HEK293 (cell line): ENCODE measurements around the gene MBOAT2.

Source experiments
- AEBP2 ChIP-seq: fragments of 450-650 bp; formaldehyde crosslinking; IDR thresholded peaks from 2 replicates; pipeline ENCODE4 v1.5.1; 2016; ENCODE audit warnings: missing biosample characterization, missing genetic modification characterization, borderline replicate concordance
- BCL11A ChIP-seq: fragments of 450-650 bp; formaldehyde crosslinking; IDR thresholded peaks from 2 replicates; pipeline ENCODE4 v1.5.1; 2016; ENCODE audit warnings: low read depth, missing biosample characterization, missing genetic modification characterization
- CTCF ChIP-seq: fragments of 450-650 bp; formaldehyde crosslinking; IDR thresholded peaks from 2 replicates; pipeline ENCODE4 v1.5.1; 2016; ENCODE audit warnings: missing biosample characterization, missing genetic modification characterization
- FEZF1 ChIP-seq: fragments of 450-650 bp; formaldehyde crosslinking; IDR thresholded peaks from 2 replicates; pipeline ENCODE4 v1.5.1; 2016; ENCODE audit warnings: missing biosample characterization, missing genetic modification characterization
- HOXA7 ChIP-seq: sonication (generic); formaldehyde crosslinking; IDR thresholded peaks from 2 replicates; pipeline ENCODE4 v1.8.1; 2022; ENCODE audit warnings: missing genetic modification reagents, borderline replicate concordance
- HOXC10 ChIP-seq: sonication (generic); formaldehyde crosslinking; IDR thresholded peaks from 2 replicates; pipeline ENCODE4 v1.8.1; 2023; ENCODE audit warnings: mild to moderate bottlenecking, missing genetic modification reagents
- HOXD13 ChIP-seq: sonication (generic); formaldehyde crosslinking; IDR thresholded peaks from 2 replicates; pipeline ENCODE4 v1.8.0; 2022; ENCODE audit warnings: missing genetic modification reagents, borderline replicate concordance
- OSR2 ChIP-seq: fragments of 450-650 bp; formaldehyde crosslinking; IDR thresholded peaks from 2 replicates; pipeline ENCODE4 v1.5.1; 2016; ENCODE audit warnings: missing biosample characterization, missing genetic modification characterization
- SCRT1 ChIP-seq: fragments of 450-650 bp; formaldehyde crosslinking; IDR thresholded peaks from 2 replicates; pipeline ENCODE4 v1.5.1; 2016; ENCODE audit warnings: missing biosample characterization, missing genetic modification characterization, borderline replicate concordance
- SP3 ChIP-seq: fragments of 450-650 bp; formaldehyde crosslinking; IDR thresholded peaks from 2 replicates; pipeline ENCODE4 v1.5.1; 2016; ENCODE audit warnings: missing biosample characterization, missing genetic modification characterization
- YY1 ChIP-seq: fragments of 450-650 bp; formaldehyde crosslinking; IDR thresholded peaks from 2 replicates; pipeline ENCODE4 v1.5.1; 2018; ENCODE audit warnings: missing biosample characterization, missing genetic modification characterization
- ZBTB21 ChIP-seq: fragments of 450-650 bp; formaldehyde crosslinking; IDR thresholded peaks from 2 replicates; pipeline ENCODE4 v1.5.1; 2017; ENCODE audit warnings: missing biosample characterization, missing genetic modification characterization
- ZBTB7A ChIP-seq: fragments of 450-650 bp; formaldehyde crosslinking; IDR thresholded peaks from 2 replicates; pipeline ENCODE4 v1.5.1; 2016; ENCODE audit warnings: low read depth, missing biosample characterization, missing genetic modification characterization
- ZFP3 ChIP-seq: fragments of 450-650 bp; formaldehyde crosslinking; IDR thresholded peaks from 2 replicates; pipeline ENCODE4 v1.5.1; 2016; ENCODE audit warnings: low read depth, missing biosample characterization, missing genetic modification characterization
- ZNF138 ChIP-seq: fragments of 450-650 bp; formaldehyde crosslinking; IDR thresholded peaks from 2 replicates; pipeline ENCODE4 v1.5.1; 2016; ENCODE audit warnings: missing biosample characterization, missing genetic modification characterization, borderline replicate concordance
- ZNF140 ChIP-seq: fragments of 450-650 bp; formaldehyde crosslinking; IDR thresholded peaks from 2 replicates; pipeline ENCODE4 v1.5.1; 2016; ENCODE audit warnings: missing biosample characterization, missing genetic modification characterization
- ZNF18 ChIP-seq: fragments of 450-650 bp; formaldehyde crosslinking; IDR thresholded peaks from 2 replicates; pipeline ENCODE4 v1.5.1; 2016; ENCODE audit warnings: missing biosample characterization, missing genetic modification characterization
- ZNF2 ChIP-seq: fragments of 450-650 bp; formaldehyde crosslinking; IDR thresholded peaks from 2 replicates; pipeline ENCODE4 v1.5.1; 2016; ENCODE audit warnings: missing biosample characterization, missing genetic modification characterization
- ZNF274 ChIP-seq, 2 experiments: fragments of 200-500 bp in 1 of 2; fragments of 450-650 bp in 1 of 2; sonication (Bioruptor generic) in 1 of 2; formaldehyde crosslinking in 1 of 2; IDR thresholded peaks; 2 replicates each; pipeline versions ENCODE4 v1.5.1 to v1.6.1; 2014 to 2016; ENCODE audit warnings: borderline replicate concordance in 1 of 2, inconsistent platforms in 1 of 2, low read length in 1 of 2, missing biosample characterization in 1 of 2, missing genetic modification characterization in 1 of 2
- ZNF354C ChIP-seq: fragments of 450-650 bp; formaldehyde crosslinking; IDR thresholded peaks from 2 replicates; pipeline ENCODE4 v1.5.1; 2016; ENCODE audit warnings: missing biosample characterization, missing genetic modification characterization, low read depth, borderline replicate concordance
- ZNF416 ChIP-seq: fragments of 450-650 bp; formaldehyde crosslinking; IDR thresholded peaks from 2 replicates; pipeline ENCODE4 v1.5.1; 2016; ENCODE audit warnings: missing biosample characterization, missing genetic modification characterization
- ZNF488 ChIP-seq: fragments of 450-650 bp; formaldehyde crosslinking; IDR thresholded peaks from 2 replicates; pipeline ENCODE4 v1.5.1; 2016; ENCODE audit warnings: missing biosample characterization, missing genetic modification characterization
- ZNF513 ChIP-seq: fragments of 450-650 bp; IDR thresholded peaks from 2 replicates; pipeline ENCODE4 v1.5.1; 2018; ENCODE audit warnings: missing biosample characterization, missing genetic modification characterization
- ZNF514 ChIP-seq: fragments of 450-650 bp; formaldehyde crosslinking; IDR thresholded peaks from 2 replicates; pipeline ENCODE4 v1.5.1; 2016; ENCODE audit warnings: missing biosample characterization, missing genetic modification characterization
- ZNF558 ChIP-seq: fragments of 450-650 bp; formaldehyde crosslinking; IDR thresholded peaks from 2 replicates; pipeline ENCODE4 v1.5.1; 2016; ENCODE audit warnings: missing biosample characterization, missing genetic modification characterization
- ZNF600 ChIP-seq: fragments of 450-650 bp; formaldehyde crosslinking; IDR thresholded peaks from 2 replicates; pipeline ENCODE4 v1.5.1; 2016; ENCODE audit warnings: missing biosample characterization, missing genetic modification characterization
- ZNF623 ChIP-seq: fragments of 450-650 bp; formaldehyde crosslinking; IDR thresholded peaks from 2 replicates; pipeline ENCODE4 v1.5.1; 2016; ENCODE audit warnings: missing biosample characterization, missing genetic modification characterization
- ZNF664 ChIP-seq: fragments of 450-650 bp; formaldehyde crosslinking; IDR thresholded peaks from 2 replicates; pipeline ENCODE4 v1.5.1; 2016; ENCODE audit warnings: missing biosample characterization, missing genetic modification characterization
- ZNF707 ChIP-seq: fragments of 450-650 bp; formaldehyde crosslinking; IDR thresholded peaks from 2 replicates; pipeline ENCODE4 v1.5.1; 2016; ENCODE audit warnings: missing biosample characterization, missing genetic modification characterization
- ZSCAN30 ChIP-seq: fragments of 450-650 bp; IDR thresholded peaks from 2 replicates; pipeline ENCODE4 v1.5.1; 2018; ENCODE audit warnings: missing biosample characterization, mild to moderate bottlenecking, missing genetic modification characterization, moderate library complexity
- ZSCAN4 ChIP-seq: fragments of 450-650 bp; formaldehyde crosslinking; IDR thresholded peaks from 2 replicates; pipeline ENCODE4 v1.5.1; 2017; ENCODE audit warnings: missing biosample characterization, missing genetic modification characterization
- TF ChIP-seq, protein P1 (sequence below): fragments of 450-650 bp; formaldehyde crosslinking; IDR thresholded peaks from 2 replicates; pipeline ENCODE4; 2016; ENCODE audit warnings: missing biosample characterization, missing genetic modification characterization

The MBOAT2 gene

GRCh38 chr2:9024575-9024974 lies 21.1 kb upstream of the MBOAT2 start (continued):
- TF ChIP-seq ZSCAN4 (tag by site-specific recombination) (no peak), ZBTB21 (tag by site-specific recombination) (no peak), ZNF514 (tag by site-specific recombination) (no peak), YY1 (no peak), SP3 (0 out of 2 replicates have a peak, but pooled peaks have one; percentile 15), ZNF274 (IDR thresholded peaks at IDR 0.05; ENCODE audit: low read length) (no peak), ZNF274 (tag by site-specific recombination; IDR thresholded peaks at IDR 0.05; ENCODE audit: borderline replicate concordance) (no peak), ZNF488 (tag by site-specific recombination) (no peak), HOXA7 (no peak), FEZF1 (tag by site-specific recombination) (no peak), ZNF354C (no peak), ZNF600 (tag by site-specific recombination) (no peak), AEBP2 (tag by site-specific recombination) (0 out of 2 replicates have a peak, but pooled peaks have one; percentile 42), ZNF140 (tag by site-specific recombination) (peak; percentile 73), ZNF707 (no peak), ZNF664 (tag by site-specific recombination) (0 out of 2 replicates have a peak, but pooled peaks have one; percentile 34), HOXC10 (no peak), ZFP3 (no peak), ZNF623 (tag by site-specific recombination) (peak; percentile 73), ZNF558 (no peak), OSR2 (tag by site-specific recombination) (no peak), ZNF138 (no peak), ZNF416 (tag by site-specific recombination) (no peak), CTCF (tag by site-specific recombination) (no peak), ZNF2 (no peak), BCL11A (no peak), ZBTB7A (tag by site-specific recombination) (no peak), SCRT1 (tag by site-specific recombination) (no peak), HOXD13 (CRISPR knock-in tag) (no peak), ZSCAN30 (tag by site-specific recombination) (no peak), ZNF18 (tag by site-specific recombination) (no peak), ZNF513 (tag by site-specific recombination) (no peak)
- TF ChIP-seq, protein P1, sequence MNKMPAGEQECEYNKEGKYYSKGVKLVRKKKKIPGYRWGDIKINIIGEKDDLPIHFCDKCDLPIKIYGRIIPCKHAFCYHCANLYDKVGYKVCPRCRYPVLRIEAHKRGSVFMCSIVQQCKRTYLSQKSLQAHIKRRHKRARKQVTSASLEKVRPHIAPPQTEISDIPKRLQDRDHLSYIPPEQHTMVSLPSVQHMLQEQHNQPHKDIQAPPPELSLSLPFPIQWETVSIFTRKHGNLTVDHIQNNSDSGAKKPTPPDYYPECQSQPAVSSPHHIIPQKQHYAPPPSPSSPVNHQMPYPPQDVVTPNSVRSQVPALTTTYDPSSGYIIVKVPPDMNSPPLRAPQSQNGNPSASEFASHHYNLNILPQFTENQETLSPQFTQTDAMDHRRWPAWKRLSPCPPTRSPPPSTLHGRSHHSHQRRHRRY (tag by site-specific recombination): no peak
